Measurements from ENCODE around the gene RAP1B.
"Not testable (repeated sequence)": the region's sequence is repeated elsewhere in the genome, so short reads cannot be mapped to it uniquely, and the experiment has no call there.

The RAP1B gene

GRCh38 chr12:68612697-68613096 lies 2.0 kb downstream of the RAP1B start:
- DNase-seq: no peak

GRCh38 chr12:68613209-68613904 lies 2.7 kb downstream of the RAP1B start:
- no peak for DNase-seq

- DNase-seq: no peak
These were observed 3.5 kb downstream of the RAP1B start for GRCh38 chr12:68614105-68614679.

- no peak for DNase-seq
These were observed 4.1 kb downstream of the RAP1B start for GRCh38 chr12:68614769-68615168.

DNA sequence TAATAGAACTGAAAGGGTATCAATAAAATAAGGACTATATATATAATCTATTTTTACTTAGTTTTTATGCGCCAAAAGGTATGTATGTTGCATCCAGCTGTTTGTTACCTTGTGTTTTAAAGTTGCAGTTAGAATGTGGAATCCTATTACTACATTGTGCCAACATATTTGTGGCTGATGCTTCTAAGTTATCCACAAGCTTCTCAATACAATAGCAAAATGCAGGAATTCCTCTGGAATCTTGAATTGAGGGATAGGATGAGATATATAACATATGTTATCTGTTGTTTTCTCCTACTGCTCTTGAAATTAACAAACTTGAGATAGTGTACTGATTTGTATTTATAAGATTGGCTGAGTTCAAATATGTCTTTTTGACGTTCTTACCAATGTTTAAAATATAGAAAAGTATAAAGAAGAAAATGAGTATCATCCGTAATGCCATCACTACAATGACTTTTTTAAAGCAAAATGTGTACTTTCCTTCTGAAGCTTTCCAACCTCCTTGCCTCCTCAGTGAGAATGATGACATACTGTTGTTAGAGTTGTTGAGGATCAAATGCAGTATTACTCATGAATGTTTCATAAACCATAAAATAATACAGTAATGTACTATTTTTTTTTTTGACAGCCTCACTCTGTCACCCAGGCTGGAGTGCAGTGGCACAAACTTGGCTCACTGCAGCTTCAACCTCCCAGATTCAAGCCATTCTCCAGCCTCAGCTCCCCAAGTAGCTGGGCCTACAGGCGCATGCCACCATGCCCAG lies 6.6 kb downstream of the RAP1B start:
- DNase-seq: no peak

- no peak for DNase-seq
These were observed 8.8 kb downstream of the RAP1B start for GRCh38 chr12:68619541-68619940.

DNA sequence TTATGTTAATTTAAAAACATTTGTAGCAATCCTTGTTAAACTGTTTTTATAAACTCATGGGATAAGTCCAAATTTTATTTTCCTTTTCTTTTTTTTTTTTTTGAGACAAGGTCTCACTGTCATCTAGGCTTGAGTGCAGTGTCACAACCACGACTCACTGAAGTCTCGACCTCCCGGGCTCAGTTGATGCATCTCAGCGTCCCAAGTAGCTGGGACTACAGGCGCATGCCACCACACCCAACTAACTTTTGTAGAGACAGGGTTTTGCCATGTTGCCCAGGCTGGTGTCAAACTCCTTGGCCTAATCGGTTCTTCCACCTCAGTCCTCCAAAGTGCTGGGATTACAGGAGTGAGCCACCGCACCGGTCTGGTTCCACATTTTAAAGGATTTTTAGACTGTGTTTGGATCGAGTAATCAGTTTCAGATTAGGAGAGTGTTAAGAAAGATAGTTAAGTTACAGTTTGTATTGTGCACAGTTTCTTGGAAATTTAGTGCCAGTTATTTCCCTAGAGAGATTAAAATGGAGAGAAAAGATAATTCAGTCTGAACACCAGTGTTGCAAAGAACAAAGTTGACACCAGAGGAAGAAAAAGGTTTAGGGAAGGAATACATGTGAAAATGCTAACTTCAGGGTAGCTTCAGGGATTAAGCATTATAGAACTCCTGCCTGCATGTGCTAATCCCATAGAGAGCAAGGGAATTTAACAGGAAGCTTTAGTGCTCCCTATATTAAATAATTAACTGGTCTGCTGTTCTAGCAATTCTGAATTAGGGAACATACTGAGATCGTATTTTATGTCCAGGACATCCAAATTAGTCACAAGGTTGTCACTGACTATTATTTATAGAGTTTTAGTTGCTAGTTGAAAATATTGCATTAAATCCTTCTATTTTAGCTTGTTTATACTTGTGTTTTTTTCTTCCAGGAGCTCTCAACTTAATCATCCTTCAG lies 10.1 kb downstream of the RAP1B start:
- no peak for DNase-seq

GRCh38 chr12:68621472-68622081 lies 10.9 kb downstream of the RAP1B start:
- DNase-seq: no peak

GRCh38 chr12:68622250-68622649 lies 11.6 kb downstream of the RAP1B start:
- no peak for DNase-seq

DNA sequence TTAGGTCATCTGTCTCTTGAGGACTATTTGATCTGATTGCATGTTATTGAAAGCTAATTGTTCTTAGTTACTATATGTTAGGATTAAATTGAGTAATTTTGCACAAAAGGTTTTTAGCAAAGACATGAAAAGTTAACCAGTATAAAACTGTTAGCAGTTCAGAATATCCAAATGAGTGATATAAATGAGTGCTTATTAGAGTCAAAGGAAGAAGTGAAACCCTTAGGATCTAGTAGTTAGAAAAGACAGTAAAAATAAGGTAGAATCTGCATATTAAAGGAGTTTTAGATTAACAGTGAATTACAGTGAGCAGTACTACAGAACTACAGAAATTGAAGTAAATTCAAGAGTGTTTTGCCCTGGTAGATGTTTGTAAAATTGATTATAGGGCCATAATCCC lies 12.4 kb downstream of the RAP1B start:
- no peak for DNase-seq

DNA sequence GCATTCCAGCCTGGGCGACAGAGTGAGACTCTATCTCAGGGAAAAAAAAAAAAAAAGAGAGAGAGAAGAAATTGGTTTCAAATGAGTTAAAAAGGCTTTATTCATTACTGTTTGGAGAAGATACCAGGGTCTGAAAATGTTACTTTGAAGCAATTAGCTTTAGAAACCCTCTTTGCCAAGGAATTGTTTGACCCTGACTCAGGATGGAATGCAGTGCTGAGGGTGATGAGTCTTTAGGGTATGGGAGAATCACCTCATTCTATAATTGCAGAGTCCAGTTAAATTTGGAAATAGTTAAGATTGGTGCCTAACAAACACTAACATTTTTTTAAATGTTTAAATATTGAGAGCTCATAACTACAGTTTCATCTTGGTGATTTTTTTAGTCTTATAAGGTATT lies 13.3 kb downstream of the RAP1B start:
- DNase-seq: no peak

GRCh38 chr12:68624933-68625332 lies 14.2 kb downstream of the RAP1B start:
- DNase-seq: no peak

- no peak for DNase-seq
These were observed 17.1 kb downstream of the RAP1B start for GRCh38 chr12:68627673-68628319.

- DNase-seq: no peak
These were observed 18.0 kb downstream of the RAP1B start for GRCh38 chr12:68628698-68629097.

- no peak for DNase-seq
These were observed 19.4 kb downstream of the RAP1B start for GRCh38 chr12:68630050-68630449.

DNA sequence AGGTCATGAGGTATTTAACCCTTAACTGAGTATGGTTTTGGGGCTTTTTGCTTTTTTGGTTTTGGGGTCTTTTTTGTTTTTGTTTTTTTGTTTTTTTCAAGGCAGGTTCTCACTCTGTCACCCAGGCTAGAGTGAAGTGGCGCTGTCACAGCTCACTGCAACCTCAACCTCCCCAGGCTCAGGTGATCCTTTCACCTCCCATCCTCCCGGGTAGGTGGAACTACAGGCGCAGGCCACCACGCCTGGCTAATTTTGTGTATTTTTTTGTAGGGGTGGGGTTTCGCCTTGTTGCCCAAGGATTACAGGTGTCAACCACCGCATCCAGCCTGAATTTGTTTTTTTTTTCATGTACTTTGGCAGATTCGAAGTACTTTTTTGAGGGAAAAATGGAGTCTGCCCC lies 19.9 kb downstream of the RAP1B start:
- DNase-seq: no peak

GRCh38 chr12:68631227-68631626 lies 20.5 kb downstream of the RAP1B start:
- DNase-seq: no peak

GRCh38 chr12:68632486-68632885 lies 21.8 kb downstream of the RAP1B start:
- DNase-seq: no peak

DNA sequence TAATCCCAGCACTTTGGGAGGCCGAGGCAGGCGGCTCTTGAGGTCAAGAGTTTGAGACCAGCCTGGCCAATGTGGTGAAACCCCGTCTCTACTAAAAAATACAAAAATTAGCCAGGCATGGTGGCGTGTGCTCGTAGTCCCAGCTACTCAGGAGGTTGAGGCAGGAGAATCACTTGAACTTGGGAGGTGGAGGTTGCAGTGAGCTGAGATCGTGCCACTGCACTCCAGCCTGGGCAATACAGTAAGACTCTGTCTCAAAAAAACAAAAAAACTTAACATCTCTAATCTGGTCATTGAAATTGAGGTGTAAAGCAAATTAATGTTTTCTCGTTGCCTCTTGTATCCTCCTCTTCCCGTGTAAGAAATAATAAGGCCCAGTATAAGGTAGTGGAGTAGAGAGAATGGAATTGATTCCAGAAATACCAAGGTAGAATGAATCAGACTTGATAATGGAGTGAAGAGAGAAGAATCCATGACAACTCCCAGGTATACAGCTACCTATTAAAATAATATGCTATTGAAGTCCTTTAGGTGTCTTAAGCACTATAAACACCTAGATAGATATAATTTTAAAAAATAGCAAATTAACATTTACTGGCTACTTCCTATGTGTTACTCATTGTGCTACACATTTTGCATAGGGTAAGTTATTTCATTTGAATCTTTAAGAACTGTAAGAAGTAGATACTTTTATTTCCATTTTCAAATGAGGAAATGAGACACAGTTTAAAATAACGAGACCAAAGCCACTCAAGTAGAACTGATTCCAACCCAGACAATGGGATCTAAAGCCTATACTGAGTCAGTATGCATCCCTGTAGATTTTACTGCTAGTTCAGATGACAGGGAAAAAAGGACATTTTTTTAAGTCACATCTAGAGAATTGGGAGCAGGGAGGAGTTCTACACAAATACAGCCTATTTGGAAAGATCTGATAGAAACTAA lies 23.2 kb downstream of the RAP1B start:
- peak in 1 of 2 experiments; percentile 18 for DNase-seq

GRCh38 chr12:68636268-68636667 lies 25.6 kb downstream of the RAP1B start:
- DNase-seq: no peak

GRCh38 chr12:68637439-68637838 lies 26.7 kb downstream of the RAP1B start:
- DNase-seq: not testable (repeated sequence)
